ENCODE data around the gene MARF1. TPM values are rescaled to one million over a fixed set of nuclear protein-coding genes. Genes with fewer than 3 reads are reported as not detected.

The MARF1 gene
- total and polyA plus RNA-seq, 9 of the 15 experiments (the other 6 are each of a cell fraction or from before 2014, with no cell fraction given), result 4.7 to 33.2 (median 11.7) TPM

DNA sequence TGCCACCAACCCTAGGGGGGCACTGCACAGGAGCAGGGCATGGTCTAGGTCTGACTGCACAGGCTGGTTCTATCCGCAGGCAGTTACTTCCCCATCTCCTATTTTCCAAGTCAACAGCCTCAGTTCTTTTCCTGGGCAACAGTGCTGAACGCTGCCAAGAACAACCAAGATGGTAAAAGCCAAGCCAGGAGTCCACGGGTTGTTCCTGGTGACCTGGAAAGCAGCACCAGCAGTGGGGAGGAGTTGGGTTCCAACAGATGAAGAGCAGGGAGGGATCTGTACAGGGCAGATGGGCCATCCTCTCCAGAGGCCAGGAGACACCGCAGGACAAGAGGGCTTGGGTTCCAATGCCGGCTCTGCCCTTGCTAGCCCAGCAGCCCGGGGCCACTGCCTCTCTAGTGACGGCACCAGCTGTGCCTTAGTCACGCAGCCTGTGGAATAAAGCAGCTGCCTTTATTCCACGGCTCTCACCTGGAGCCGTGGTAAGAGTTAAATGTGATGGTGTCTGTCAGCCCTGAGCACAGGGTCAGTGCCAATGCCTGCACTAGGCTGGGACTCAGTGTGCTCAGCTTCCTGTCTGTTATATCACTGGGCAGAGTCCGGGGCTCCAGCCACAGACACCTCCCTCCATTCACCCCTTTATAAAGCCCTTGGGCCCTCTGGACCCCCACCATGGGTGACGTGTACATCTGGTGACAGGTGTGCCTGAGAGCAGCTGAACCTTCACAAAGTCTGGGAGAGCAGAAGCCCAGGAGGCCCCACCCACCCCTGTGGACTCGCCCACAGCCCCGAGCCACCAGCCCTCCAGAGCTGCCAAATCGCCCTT lies 44.9 kb downstream of the MARF1 start (continued):
- TF ChIP-seq, protein P1, sequence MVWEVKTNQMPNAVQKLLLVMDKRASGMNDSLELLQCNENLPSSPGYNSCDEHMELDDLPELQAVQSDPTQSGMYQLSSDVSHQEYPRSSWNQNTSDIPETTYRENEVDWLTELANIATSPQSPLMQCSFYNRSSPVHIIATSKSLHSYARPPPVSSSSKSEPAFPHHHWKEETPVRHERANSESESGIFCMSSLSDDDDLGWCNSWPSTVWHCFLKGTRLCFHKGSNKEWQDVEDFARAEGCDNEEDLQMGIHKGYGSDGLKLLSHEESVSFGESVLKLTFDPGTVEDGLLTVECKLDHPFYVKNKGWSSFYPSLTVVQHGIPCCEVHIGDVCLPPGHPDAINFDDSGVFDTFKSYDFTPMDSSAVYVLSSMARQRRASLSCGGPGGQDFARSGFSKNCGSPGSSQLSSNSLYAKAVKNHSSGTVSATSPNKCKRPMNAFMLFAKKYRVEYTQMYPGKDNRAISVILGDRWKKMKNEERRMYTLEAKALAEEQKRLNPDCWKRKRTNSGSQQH (CRISPR knock-in tag; IDR thresholded peaks at IDR 0.05), result no peak
- TF ChIP-seq, protein P2, sequence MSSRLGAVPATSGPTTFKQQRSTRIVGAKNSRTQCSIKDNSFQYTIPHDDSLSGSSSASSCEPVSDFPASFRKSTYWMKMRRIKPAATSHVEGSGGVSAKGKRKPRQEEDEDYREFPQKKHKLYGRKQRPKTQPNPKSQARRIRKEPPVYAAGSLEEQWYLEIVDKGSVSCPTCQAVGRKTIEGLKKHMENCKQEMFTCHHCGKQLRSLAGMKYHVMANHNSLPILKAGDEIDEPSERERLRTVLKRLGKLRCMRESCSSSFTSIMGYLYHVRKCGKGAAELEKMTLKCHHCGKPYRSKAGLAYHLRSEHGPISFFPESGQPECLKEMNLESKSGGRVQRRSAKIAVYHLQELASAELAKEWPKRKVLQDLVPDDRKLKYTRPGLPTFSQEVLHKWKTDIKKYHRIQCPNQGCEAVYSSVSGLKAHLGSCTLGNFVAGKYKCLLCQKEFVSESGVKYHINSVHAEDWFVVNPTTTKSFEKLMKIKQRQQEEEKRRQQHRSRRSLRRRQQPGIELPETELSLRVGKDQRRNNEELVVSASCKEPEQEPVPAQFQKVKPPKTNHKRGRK (tag; IDR thresholded peaks at IDR 0.05), result no peak
- no peak for TF ChIP-seq NR2F6 (CRISPR knock-in tag; IDR thresholded peaks at IDR 0.05)
- no peak for TF ChIP-seq ARNT (IDR thresholded peaks at IDR 0.05)

DNA sequence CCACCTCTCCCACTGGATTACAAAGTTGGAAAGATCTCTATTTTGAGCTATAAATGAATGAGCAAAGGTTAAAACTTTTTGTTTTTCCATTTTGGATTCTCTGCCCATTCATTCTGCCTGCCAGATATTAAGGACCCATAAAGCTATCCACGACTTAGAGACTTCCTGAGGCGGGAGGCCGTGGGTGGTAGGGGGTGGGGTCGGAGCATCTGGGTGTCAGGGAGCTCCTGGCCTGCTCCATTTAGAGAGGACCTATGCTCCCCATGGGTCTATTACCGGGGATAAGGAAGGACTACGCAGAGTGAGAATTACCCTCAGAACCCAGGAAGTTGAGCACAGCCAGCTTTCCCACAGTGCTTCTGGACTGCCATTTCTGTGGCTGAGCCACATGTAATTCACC lies 45.8 kb downstream of the MARF1 start:
- no TSS peak for BruUV-seq (replicated peaks)
- DNase-seq (ENCODE audit: extremely low read depth in 1 of 4, low spot score in 3 of 4), result peak in 1 of 4 experiments; percentile 18
- Histone ChIP-seq H3K9me1 (ENCODE audit: control insufficient read depth, insufficient read depth, low read length) (no peaks in the 10 kb centered on the region), H3K27me3 (ENCODE audit: control insufficient read depth in 2 of 2, insufficient read depth in 2 of 2, low read length in 2 of 2) (no peaks in the 10 kb centered on the region), H3K27ac (ENCODE audit: extremely low read depth, low read depth, low read length) (no peak overlapping the region), H3K9me3 (replicated peaks; ENCODE audit: control insufficient read depth, insufficient read depth, low read depth, low read length) (no peaks in the 10 kb centered on the region), H2AFZ (ENCODE audit: low read depth, low read length) (no peak overlapping the region), H4K20me1 (replicated peaks; ENCODE audit: control insufficient read depth, insufficient read depth, low read length) (no peaks in the 10 kb centered on the region), H3K4me2 (ENCODE audit: insufficient read depth, low read length) (no peak overlapping the region), H3K9ac (ENCODE audit: insufficient read depth in 1 of 2, low read depth in 2 of 2, low read length in 2 of 2) (no peak overlapping the region), H3K4me1 (replicated peaks in 1 of 2; ENCODE audit: control insufficient read depth in 2 of 2, insufficient read depth in 2 of 2, low read length in 2 of 2) (peaks cover 13 to 17% of the 10 kb centered on the region in 2 experiments), H3K79me2 (ENCODE audit: control insufficient read depth, insufficient read depth, low read length) (no peaks in the 10 kb centered on the region), H3K36me3 (ENCODE audit: control insufficient read depth, insufficient read depth, low read length) (peaks cover 63% of the 10 kb centered on the region), H3K4me3 (no peak overlapping the region)
- ATAC-seq, result no peak
- POLR2A ChIA-PET, result interaction anchor here (0.6 to 1.3 kb wide), 8 partner anchors 9 to 145 kb away, joined by 3 to 4 read pairs (median 3); no protein-coding TSS in a partner anchor
- FAIRE-seq, result no peak
- CTCF ChIA-PET (ENCODE audit: low intra/inter-chr PET ratio), result no interaction called here
- intact Hi-C loops (cut with micrococcal nuclease), result no loop called here
- in situ Hi-C loops (cut with MboI), result no loop called here
- no peak for TF ChIP-seq RBM14 (IDR thresholded peaks at IDR 0.05; ENCODE audit: borderline replicate concordance, insufficient read depth, low read depth, low read length)
- no peak for TF ChIP-seq RBFOX2 (IDR thresholded peaks at IDR 0.05; ENCODE audit: low read depth, low read length)
- TF ChIP-seq EGR1 (conservative IDR thresholded peaks at IDR 0.05), result peak; percentile 70
- 84% methylated on average over 6 of the region's 6 CpGs for WGBS (ENCODE audit: insufficient coverage, low coverage, missing lambda C conversion rate)
